HPDE6-E6E7 (cell line): ENCODE results near the gene ASPSCR1.
A peak's percentile ranks its signal among the peaks of the same experiment; 100 is the strongest.

Source experiments
- DNase-seq: peaks from one replicate; pipeline ENCODE4 v3.0.0; 2011; ENCODE audit warnings: missing footprints; ENCODE audit errors: extremely low spot score

The ASPSCR1 gene

DNA sequence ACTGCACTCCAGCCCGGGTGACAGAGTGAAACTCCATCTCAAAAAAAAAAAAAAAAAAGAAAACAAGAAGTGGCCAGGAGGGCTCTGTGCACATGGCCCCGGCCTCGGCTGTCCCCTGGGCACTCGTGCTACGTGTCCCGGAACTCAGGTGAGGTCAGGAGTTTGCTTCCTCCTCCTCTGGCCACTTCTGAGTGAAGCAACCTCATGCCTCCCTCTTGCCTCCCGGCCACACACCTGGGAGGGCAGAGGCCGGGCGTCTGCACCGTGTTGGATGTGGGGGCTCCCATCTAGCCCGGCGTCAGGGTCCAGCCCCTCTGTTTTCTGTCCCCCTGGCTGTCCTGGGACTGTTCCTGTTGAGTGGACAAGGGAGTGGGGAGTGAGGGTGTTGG lies 22.2 kb downstream of the ASPSCR1 start:
- DNase-seq: no peak

DNA sequence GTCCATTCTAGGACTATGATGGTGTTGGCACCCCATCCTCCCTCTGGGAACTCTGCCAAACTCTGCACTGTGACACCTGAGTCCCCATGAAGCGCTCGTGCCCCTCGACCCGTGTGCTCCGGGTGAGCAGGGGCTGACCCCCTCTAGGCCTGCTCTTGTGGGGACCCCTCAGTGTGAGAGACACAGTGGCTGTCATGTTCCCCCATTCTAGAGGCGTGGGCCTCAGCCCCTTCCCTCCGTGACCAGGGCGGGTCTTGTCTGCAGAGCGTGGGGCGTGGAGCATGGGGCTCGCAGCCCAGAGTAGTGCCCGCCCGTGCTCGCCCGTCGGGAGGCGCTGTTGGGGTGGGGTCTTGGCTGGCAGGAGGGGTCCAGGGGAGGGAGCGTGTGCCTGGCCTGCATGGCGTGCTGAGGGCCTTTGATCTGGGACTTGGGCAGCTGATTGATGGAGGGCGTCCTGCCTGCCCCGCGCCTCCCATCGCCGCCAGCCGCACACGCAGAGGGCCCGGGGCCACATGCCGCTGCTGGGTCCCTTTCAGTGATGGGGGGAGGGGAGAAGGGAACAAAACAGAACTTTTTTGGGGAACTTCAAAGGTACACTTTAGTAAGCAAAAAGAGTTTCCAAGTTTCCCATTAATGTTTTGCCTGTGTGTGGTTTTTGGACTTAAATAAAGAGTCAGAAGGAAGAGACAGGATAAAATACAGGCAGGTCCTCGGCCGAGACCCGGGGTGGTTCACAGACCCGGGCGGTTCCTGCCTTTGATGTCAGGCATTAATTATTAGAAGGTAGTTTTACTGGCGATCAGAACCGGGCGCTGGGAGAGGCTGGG lies 22.8 kb downstream of the ASPSCR1 start:
- DNase-seq: no peak

DNA sequence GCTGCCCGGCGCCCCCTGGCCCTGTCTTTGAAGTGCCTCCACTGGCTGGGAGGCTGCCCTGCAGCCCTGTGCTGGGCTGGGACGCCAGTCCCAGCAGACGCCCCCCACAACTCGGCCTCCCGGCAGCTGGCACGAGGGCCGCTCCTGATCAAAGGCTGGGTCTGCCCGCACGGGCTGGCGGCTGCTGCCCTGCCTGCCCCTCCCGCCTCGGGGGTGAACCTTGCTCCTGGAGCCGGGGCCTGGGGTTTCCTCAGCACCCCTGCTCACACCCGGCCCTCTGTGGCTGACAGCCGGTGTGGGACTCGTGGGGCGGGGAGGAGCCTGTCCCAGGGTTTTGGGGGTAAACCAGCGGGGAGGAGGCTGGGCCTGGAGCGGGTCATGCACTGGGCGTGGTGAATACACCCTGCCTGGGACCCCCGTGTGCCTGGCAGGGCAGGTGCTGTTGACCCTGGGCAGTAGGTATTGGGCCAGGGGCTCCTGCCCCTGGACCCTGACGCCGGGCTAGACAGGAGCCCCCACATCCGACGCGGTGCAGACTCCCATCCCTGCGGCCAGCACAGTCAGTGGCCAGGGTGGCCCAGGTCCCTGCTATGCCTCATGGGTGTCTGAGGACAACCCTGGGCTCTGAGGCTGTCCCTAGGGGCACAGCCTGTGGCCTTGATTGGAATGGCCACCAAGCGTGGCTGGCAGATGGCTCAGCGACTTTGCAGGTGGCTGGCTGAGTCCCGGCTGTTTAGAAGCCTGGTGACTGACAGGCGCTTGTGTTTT lies 23.6 kb downstream of the ASPSCR1 start:
- no peak for DNase-seq

DNA sequence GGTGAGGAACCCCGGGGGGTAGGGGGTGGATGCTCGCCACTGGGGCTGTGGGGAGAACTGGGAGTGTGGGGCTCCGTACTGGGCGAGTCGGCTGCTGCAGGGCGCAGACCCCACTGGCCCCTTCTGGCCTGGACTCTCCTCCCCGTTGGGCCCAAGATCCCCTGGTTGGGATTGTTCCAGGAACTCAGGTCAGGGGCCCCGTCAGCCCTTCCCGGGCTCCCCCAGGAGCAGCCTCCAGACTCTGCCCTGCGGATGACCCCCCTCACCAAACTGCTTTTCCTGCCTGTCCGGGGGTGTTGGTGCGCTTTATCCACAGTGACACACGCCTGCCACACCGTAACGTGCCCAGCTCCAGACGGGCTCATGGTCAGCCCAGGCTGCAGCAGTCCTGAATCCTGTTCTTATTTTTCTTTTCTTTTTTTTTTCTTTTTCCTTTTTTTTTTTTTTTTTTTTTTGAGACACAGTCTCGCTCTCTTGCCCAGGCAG lies 24.2 kb downstream of the ASPSCR1 start:
- DNase-seq: no peak

DNA sequence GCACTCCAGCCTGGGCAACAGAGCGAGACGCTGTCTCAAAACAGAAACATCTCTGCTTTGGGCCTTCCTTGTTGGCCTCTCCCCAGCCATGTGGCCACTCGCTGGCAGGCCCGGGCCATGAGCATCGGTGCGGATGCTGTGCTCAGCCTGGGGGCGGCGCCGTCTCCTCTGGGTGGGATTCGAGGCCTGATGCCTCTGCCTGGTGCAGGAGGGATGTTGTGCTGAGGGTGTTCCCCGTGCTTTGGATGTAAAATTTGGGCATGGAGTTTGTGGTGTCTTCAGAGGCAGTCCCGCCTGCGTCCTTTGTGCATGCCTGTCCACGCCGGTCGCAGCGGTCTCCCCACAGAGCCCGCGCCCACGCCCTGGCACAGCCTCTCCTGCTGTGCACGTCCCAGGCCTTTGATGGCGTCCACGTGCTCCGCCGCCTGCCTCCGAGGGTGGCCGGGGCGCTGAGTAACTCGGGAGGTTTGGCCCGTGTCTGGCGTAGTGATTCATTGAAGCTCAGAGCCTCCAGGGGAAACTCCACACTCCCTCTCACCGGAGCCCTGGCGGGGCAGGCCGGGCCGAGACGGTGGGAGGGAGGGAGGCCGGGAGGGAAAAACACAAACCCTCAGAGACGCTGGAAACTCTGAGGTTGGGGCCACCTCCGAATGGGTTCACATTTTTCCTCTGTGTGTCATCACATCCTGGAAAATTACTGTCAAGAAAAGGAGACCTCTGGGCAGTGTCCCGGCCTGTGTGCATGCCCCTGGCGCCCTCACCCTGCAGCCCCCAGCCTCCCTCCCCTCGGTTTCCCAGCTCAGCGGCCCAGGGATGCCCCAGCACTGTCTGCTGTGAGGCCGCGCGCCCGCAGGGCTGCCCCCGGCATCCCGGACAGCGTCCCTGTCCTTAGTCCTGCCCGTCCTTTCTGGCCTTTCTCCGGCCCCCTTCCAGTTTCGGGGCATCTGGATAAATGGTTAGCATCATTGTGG lies 26.3 kb downstream of the ASPSCR1 start:
- peak; percentile 97 for DNase-seq

DNA sequence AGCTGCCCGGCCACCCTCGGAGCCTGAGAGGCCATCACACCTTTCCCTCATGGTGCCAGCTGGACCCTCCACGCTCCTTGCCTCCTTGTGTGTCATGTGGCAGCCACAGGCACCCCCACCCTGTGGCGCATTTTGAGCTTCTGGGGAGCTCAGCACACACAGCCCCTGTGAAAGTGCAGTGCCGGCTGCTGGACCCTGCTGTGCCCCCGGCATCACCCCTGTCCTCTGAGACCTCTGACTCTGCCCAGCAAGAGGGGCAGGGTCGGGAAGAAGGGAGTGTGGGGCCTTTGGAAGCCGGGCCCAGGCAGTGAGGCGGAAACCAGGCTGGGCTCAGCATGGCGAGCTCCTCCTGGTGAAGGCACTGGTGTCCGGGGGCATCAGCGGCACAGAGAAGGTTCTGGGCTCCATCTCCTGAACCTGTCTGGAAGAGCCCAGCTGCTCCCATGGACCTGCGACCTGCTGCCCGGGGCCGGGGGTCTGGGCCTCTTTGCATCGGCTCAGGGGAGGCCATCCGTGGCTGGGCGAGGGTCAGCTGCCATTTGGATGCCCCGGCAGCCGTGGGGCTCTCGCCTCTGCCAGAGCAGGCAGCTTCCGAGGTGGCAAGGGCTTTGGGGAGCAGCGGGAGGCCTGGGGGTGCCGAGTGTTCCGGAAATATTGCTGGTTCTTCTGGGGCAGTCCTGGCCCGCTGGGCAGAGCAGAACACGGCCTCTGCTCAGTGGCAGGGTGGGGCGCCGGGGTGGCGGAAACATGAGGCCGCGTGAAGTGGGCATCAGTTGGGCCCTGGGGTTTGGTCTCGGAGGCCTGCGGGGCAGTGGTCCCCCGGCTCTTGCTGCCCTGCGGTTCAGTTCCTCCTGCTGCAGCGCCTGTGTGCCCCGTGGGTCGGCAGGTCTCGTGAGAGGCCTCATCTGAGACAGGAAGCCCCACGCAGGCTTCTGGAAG lies 27.4 kb downstream of the ASPSCR1 start:
- DNase-seq: no peak

DNA sequence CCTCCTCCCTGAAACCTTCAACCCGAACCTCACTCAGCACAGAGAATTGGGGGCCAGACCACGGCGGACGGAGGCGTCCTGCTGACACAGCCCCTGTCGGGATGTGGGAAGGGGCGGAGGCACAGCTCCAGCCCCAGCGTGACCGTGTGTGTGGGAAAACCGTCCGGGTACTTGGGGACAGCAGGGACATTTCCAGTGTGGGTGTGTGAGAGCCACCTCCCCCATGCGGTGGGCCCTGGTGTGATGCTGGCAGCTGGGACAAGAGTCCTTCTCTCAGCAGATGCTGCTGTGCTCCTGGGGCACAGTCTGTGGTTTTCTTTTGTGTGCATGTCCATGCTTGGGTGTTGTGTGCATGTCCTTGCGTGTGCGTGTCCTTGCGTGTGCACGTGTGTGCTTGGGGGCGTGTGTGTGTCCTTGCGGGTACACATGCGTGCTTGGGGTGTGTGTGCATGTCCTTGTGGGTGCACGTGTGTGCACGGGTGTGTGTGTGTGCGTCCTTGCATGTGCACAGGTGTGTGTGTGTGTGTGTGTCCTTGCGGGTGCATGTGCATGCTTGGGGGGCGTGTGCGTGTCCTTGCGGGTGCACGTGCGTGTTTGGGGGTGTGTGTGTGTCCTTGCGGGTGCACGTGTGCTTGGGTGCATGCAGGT lies 28.4 kb downstream of the ASPSCR1 start:
- no peak for DNase-seq

DNA sequence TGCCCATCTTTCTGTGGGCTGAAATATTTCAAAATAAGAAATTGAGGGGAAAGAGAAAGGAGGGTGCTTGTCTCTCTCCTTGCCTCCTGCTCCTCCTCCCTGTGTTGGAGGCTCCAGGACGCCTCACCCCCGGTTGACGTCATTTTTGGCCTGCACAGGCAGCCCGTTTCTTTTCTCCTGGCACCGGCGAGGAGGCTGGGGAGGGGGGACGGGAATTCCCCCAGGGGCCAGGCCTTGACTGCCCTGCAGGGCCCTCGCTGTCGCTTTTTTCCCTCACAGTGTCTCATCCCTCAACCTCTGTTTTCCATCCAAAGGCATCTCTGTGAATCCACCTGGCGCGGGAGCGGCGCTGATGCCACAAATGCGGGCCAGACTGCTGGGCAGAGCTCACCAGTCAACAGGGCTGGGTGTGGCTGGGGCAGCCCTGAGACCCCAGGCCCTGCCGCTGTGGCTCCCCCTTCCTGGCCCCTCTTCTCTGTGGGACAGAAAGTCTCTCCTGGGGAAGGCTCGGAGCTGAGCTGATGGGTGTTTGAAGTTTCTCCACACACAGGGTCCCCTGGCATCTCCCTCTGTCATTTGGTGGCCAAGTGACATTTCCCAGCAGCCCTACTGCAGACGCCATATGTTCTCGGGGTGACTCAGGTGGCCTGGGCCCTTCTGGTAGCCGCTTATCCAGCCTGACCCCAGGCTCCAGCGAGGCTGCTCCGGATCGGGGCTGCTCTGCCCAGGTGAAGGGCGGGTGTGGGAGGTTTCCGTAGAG lies 29.2 kb downstream of the ASPSCR1 start:
- DNase-seq: no peak

DNA sequence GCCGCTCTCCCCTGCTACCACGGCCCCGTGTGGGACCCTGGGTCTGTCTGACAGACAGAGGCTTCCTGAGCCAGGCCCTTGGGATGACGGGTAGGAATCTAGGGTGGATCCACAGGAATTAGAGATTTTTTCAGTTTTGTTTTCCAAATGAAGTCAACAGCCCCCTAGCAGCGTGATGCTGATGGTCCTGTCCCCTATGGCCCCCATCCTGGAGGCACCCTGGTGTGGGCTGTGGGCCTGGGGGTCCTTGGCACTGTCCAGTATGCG lies 29.7 kb downstream of the ASPSCR1 start:
- no peak for DNase-seq

DNA sequence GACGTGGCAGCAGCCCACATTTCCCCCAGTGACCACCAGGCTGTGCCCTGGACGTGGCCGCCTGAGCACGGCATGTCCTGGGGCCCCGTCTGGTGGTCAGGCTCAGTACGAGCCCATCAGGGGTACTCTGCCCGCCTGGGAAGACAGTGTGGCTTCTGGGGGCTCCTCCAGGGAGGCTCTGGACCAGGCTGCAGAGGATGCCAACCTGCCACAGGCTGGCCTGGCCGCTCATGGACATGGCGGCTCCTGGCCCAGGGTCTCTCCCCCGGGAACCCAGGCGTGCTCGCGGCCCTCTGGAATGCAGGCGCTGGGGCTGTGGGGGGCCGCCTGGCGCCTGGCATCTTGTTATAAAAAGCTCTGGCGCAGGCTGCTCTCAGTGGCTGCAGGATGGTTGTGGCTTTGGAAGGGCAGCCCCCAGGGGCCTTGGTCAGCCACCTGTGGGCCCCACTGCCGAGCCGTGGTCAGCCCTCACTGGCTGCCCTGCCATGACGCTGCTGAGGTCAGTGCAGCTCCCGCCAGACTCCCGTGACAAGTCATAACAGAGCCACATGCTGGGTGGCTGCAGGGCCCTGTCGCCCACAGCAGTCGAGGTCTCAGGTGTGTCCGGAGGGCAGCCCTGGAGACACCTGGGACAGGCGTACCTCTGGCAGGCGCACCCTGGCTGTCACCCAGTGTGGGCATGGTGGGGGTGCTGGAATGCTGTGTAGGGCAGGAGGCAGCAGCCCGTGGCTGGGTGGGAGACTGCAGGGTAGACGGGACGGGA lies 30.2 kb downstream of the ASPSCR1 start:
- DNase-seq: no peak

DNA sequence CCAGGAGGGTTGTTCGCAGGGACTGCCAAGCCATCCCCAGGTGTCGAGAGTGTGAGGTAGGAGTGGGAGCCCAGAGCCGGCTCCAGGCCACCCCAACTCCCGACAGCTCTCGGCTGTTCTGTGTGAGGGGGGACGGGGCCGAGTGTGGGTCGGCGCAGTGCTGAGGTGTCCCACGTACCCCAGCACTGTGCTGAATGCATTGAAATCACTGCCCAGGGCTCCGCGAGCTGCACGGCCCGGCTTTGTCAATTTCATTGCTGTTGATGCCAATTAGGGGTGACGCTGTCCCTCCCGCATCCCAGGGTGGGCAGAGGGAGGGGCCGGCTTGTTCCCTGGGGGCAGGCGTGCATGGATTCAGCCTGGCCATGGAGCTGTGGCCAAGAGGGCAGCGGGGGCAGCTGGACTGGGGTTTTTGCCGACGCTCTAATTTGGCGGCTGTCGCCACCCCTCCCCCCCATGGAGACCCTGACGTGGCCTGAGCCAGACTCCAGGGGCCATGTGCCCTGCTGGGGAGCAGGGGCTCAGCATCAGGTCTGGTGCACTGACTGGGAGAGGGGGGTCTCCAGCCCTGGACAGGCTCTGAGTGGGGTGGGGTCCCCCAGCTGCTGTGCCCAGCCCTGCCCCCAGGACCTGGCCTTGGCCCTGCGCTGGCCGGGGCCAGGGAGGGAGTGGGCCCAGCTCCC lies 31.0 kb downstream of the ASPSCR1 start:
- DNase-seq: no peak

DNA sequence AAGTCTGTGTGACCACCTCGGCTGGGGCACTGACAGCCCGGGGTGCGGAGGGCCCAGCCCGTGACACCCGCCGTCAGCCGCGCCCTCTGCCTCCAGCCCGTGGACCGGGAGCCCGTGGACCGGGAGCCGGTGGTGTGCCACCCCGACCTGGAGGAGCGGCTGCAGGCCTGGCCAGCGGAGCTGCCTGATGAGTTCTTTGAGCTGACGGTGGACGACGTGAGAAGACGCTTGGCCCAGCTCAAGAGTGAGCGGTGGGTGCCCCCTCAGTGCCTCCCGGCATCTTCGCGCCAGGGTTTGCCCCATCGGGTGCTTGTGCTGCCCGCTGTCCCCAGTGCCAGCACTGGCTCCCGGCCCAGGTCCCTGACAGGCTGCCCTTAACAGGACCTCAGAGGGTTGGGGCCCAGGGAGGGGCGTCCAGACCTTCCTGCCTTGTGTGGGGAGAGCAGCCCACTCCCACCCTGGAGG lies 31.5 kb downstream of the ASPSCR1 start:
- DNase-seq: no peak

DNA sequence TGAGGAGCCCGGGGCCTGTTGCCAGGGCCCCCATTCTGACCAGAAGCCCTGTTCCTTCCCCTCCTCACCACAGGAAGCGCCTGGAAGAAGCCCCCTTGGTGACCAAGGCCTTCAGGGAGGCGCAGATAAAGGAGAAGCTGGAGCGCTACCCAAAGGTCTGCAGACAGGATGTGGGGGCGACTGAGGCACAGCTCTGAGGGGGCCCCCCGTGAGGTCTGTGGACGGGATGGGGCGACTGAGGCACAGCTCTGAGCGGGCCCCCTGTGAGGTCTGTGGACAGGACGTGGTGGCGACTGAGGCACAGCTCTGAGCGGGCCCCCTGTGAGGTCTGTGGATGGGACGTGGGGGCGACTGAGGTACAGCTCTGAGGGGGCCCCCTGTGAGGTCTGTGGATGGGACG lies 32.0 kb downstream of the ASPSCR1 start:
- no peak for DNase-seq

DNA sequence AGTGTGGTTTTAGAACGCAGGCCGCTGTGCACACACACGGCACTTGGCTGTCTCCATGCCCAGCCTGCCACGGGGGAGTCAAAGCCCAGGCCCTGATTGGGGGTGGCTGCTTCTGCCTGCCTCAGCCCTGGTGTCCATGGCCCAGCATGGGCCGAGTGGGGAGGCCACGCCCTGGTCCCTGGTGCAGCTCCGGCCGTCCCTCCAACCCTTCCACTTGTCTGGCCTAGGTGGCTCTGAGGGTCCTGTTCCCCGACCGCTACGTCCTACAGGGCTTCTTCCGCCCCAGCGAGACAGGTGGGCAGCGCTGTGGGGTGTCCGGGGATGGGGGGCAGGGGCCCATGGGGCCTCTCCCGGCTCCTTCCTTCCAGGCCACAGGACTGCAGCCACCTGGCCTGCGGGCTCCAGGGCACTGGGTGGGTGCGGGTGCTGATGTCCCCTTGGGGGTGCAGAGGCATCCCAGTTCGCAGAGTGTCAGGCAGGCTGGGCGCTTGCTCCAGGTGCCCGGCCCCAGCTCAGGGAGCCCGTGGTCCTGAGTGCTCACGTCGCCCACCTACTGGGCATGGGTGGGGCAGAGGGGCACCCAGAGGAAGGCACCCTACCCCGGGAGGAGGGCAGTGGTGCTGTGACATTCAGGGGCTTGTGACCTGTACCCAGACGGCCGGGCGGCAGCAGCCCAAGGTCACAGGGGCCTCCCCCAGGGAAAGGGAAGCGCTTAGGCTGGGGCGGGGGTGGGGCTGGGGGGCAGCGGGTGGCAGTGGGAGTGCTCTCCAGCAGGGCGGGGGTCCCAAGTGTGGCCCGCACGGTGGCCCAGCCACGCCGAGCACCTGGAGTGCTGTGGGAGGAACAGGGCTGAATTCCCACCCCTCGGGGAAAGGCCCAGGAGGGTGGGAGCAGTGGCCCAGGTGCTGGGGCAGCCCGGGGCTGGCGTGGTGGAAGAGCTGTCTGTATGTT lies 33.4 kb downstream of the ASPSCR1 start:
- DNase-seq: no peak

DNA sequence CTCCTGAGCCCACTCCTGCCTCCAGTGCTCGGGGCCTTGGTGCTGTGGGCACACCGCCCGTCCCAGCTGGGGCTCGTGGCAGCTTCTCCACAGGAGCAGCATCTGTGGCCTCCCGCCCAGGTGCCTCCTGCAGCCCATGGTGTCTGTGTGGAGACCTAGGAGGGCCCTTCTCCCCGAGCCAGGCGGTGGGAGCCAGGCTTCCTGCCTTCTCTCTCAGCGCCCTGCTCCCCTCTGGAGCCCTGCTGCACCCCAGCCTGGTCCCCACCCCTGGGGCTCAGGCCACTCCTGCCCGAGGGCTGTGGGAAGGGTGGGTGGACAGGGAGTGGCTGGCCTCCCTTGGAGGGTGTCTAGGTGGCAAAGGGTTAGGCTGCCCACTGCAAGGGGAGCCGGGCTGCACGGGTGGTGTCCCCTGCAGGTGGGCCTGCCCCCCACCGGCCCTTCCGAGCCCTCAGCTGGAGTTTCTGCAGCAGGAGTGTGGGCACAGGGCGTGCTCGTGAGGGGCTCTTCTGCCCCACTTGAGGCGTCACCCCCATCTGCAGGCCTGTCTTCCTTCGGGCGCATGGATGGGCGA lies 34.3 kb downstream of the ASPSCR1 start:
- DNase-seq: no peak

DNA sequence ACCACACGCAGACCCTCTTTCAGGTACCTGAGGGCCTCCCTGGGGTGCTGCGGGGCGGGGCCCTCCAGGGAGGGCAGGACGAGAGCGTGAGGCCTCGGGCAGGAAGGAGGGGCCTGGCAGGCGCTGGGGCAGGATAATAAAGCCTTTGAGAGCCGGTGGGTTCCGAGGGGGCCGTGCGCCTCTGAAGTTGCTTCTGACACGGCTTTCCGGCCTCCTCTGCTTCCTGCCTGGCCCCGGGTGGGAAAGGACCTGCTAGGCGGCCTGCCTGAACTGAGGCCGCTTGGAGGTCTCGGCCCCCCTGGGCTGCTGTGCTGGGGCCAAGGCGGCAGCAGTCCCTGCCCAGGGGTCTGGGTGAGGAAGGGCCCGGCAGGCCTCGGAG lies 34.8 kb downstream of the ASPSCR1 start:
- no peak for DNase-seq
